B cell (primary cell): Measurements from ENCODE around the gene POLN.

ENCODE experiments used
- CTCF ChIP-seq: fragments of 200-600 bp; IDR thresholded peaks from one replicate; pipeline ENCODE4 v1.8.0; 2022; ENCODE audit warnings: antibody characterized with exemption, mild to moderate bottlenecking
- EZH2 ChIP-seq: IDR thresholded peaks from 2 replicates; pipeline ENCODE4 v1.6.1; 2012; ENCODE audit warnings: borderline replicate concordance, low read depth, mild to moderate bottlenecking, moderate library complexity, low read length; ENCODE audit not compliant: insufficient read depth, poor library complexity, severe bottlenecking

DNA sequence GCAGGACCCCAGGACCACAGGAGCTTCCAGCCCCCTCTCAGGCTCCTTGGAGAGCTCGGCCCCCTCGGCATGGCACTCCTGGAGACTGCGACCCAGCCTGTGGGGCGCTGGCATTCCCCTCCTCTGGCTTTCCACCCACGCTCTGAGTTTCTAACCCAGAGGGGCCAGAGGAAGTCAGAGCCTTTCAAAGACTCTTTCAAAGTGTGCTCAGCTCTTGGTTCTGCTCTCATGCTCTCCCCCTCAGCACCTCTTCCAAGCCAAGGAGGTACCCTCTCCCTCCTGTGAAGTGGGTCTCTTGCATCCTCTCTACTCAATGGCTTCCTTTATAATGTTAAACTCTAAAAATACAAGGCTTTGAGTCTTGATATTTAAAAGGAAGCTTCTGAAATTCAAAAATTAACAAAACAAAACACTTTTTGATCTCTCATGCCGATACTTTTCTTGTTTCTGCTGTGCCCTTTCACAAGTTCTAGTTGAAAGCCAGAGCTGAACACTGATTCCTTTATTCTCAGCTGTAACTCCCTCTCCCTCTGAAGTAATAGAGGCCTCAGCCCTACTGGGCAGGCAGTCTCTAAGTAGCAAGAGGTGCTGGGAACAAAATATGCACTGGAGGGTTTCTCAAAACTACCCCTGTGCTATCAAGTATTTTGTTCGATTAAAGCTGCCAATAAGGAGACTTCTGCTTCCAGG is 100.0 kb downstream of the POLN start:
- TF ChIP-seq CTCF = no peak
- TF ChIP-seq EZH2 = no peak
